GM21515 (cell line): ENCODE measurements around the gene COL28A1.
"Not testable (repeated sequence)": the region's sequence is repeated elsewhere in the genome, so short reads cannot be mapped to it uniquely, and the experiment has no call there.

Source experiments
- ATAC-seq: cut with Tn5 transposase; IDR thresholded peaks from one replicate; pipeline ENCODE4 v1.9.1; 2021; ENCODE audit not compliant: unreplicated experiment

COL28A1 gene

GRCh38 chr7:7476381-7476780 is 59.3 kb downstream of the COL28A1 start:
- no peak for ATAC-seq

- ATAC-seq, result no peak
These were observed 60.1 kb downstream of the COL28A1 start for GRCh38 chr7:7475601-7476000.

GRCh38 chr7:7474436-7474835 is 61.2 kb downstream of the COL28A1 start:
- ATAC-seq, result no peak

GRCh38 chr7:7464991-7465765 is 70.5 kb downstream of the COL28A1 start:
- ATAC-seq, result not testable (repeated sequence)

DNA sequence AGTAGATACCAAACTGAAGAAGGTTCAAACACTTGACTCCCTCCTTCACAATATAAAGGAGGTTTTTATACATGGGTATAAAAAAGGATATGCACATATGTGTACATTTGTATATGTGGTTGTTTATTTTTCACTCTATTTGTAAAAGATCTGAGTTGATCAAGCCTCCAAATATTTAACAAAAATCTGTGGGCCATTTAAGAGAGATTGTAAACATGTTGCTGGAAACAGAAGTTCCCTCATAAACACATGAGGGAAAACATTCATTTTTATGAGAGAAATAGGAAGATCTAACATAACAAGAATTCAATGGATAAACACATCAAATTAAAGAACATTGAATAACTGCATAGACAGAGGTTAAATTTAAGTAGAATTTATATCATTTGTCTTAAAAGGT is 81.7 kb downstream of the COL28A1 start:
- ATAC-seq, result no peak

GRCh38 chr7:7452652-7453051 is 83.0 kb downstream of the COL28A1 start:
- ATAC-seq, result no peak

GRCh38 chr7:7452119-7452518 is 83.6 kb downstream of the COL28A1 start:
- ATAC-seq, result no peak

DNA sequence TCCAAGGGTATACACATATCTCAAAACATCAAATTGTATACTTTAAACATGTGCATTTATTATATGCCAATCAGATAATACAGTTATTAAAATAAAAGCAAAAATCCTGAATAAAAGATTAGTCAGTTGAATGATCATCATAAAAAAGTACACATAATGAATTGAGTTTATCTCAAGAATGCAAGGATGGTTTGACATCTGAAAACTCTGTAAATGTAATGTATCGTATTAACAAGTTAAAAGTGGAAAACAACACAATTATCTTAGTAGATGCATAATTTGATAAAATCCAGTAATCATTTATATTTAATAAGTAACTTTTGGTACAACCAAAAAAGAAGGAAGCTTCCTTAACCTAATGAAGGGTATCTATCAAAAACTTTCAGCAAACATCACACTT is 86.6 kb downstream of the COL28A1 start:
- ATAC-seq, result no peak

- no peak for ATAC-seq
These were observed 89.1 kb downstream of the COL28A1 start for GRCh38 chr7:7446616-7447015.

DNA sequence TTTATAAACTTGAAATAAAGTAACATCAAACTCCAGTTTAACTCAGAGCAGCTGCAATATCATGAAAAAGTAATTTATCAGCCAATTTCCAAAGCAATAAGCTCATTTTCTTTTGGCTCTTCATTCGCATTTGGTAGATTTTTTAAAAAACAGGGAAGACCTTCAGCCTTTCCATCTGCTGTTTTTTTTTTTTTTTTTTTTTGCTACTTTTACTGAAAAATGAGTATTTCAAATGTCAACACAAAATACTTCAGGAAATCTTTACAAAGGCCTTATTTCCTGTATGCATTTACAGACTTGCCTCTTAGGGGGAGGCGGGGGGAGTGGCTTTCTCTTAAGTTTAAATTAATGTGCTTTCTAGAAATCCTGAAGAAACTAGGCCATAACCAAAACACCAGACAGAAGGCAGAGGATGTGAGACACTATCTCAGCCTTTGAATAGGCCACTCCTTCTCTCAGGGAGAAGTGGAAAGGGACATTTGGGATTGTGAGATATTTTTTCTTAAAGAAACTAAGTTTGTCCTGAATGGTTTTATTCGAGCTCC is 91.8 kb downstream of the COL28A1 start:
- ATAC-seq, result no peak

- no peak for ATAC-seq
These were observed 96.1 kb downstream of the COL28A1 start for GRCh38 chr7:7439564-7439963.

DNA sequence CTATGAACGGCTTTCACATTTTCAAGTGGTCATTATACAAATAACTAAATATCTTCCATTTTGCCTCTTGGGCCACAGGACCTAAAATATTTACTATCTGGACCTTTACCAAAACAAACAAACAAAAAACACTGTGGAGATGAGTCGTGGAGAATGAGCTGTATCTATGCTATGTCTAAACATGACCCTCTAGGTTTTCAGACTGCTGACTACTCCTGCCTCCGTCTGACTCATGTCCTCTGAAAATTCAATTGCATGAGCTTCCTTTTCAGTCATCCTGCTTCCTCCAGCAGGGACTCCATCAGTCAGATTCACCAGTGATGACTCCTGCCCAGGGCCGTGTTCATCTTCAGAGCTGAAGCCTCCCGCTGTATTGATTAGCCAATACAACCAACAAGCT is 96.8 kb downstream of the COL28A1 start:
- ATAC-seq, result no peak

DNA sequence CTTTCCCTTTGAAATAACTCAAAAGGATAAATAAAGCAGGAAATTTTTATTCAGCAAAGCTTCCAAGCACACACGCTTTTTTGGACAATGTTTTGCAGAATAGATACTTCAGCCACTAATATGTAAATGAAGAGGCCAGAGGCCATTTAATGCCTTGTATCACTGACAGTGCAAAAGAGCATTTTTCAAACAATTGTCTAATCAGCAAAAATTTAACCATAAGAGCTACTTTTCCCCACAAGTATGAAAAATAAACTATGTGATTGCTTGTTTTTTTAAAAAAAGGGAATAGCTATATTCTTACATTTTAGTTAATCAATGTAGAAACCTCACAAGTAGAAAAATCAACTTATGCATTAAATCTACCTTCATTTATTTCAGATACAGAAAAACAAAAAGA is 99.7 kb downstream of the COL28A1 start:
- no peak for ATAC-seq

DNA sequence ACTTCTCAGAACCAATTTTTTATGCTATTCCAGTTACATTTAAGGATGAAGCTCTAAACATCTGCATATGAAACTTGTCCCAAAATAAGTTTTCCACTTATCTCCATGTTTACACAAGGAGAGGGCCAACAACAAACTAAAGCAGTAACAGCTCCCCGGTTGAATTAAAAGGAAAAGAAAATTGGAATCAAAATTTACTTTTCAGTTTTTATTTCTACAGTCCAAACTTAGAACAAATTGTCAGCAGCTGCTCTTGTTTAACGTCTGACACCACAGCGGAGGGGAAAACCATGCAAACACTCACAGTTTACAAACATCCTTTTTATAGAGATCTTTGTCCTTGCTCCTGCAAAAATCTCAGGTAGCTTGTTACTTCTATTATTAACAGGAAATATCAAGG is 101.3 kb downstream of the COL28A1 start:
- no peak for ATAC-seq

GRCh38 chr7:7433811-7434210 is 101.9 kb downstream of the COL28A1 start:
- ATAC-seq, result no peak

DNA sequence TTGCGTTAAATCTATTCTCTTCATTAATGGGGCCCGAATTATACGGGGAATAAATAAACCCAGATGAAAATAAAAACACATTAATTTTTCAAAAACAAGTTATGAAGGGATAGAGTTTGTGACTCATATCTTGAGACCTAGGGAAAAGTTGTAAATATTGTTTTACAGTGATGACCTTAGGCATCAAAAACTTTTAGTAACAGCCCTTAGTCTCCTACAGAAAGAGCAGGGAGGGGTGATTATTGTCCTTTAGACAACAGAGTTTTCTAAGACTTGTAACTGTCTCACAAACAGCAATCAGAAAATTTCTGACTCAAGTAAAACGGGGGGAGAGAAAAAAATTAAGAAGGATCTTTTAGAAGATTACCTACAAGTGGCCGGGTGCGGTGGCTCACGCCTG is 102.7 kb downstream of the COL28A1 start:
- ATAC-seq, result no peak

DNA sequence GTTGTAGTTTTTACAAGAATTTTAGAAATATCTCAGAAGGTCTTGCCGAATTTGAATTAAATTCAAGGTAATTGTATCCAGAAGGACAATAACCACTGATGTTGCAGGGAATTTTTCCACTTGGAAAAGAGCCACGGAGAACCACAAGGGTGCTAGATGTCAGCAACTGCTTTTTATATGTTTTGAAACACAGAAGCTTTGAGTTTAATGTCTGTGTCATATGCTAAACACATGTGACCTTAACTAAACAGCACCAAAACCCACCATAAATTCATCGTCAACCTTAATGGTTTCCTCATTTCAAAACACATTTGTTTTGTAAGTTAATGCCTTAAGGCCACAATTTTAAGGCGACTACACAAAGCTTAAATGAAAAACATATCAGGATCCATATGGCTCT is 106.9 kb downstream of the COL28A1 start:
- ATAC-seq, result no peak

DNA sequence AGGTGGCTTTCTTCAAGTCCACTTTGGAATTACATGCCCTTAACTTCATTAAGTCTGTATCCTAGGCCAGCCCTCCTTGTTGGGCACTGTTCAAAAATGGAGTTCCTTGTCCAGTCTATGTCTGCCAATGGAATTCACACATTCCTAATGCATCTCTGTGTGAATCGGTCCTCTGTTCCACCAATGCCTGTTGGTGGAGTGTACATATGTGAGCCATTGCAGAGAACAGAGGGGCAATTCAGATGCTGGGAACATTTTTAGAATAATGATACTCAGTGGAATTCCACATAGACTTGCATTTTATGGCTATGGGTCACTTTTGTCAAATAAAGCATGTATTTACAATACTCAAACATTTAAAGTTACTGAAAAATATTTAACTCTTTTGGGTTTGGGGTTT is 108.3 kb downstream of the COL28A1 start:
- no peak for ATAC-seq

GRCh38 chr7:7426676-7427075 is 109.0 kb downstream of the COL28A1 start:
- ATAC-seq, result no peak

DNA sequence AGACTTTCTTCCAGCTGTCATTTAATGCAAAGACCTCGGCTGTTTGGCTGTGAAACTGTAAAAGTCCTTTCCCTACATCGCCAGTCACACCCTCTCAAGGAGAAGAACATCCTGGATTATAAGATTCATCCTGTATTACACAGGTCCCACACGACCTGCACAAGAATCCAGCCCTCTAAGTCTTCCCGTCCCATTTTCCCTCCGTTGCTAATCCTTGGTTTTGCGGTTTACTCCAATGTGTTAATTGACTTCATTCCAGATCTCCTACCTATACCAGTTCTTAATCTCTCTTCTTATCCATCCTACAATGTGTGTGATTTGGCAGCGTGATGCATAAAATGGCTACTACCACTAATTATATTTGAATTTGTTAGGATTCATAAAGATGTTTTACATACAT is 110.4 kb downstream of the COL28A1 start:
- ATAC-seq, result no peak

DNA sequence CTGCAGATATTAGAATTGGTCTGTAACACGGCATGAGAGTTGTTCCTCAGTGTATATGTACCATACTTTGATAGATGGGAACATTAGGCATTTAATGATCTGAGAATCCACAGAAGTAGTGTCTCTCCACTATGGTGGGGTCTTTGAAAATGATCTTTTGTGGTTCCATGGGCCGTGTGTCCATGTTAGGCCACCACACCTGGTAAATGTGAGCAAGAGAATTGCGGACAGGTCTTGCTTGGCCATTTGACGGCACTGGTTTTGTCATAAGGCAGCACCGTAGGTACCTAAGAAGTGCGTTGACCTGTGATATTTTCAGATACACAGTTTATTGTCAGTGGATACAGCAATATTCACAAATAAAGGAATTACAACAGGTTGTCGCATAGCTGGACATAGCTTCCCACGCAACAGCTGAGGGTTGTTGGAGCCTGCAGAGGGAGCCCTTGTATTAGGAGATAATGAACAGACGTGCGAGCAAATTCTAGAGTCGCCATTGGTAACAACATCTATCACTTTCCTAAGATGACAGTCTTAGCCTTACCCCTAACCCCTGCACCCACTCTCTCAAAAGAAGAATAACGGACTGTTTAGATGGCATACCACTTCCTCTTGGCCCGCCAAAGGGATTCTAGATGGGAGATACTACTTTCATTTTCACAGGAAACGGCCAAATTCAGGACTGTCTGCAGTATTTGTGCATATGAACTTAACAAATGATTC is 111.4 kb downstream of the COL28A1 start:
- peak; percentile 83 for ATAC-seq

DNA sequence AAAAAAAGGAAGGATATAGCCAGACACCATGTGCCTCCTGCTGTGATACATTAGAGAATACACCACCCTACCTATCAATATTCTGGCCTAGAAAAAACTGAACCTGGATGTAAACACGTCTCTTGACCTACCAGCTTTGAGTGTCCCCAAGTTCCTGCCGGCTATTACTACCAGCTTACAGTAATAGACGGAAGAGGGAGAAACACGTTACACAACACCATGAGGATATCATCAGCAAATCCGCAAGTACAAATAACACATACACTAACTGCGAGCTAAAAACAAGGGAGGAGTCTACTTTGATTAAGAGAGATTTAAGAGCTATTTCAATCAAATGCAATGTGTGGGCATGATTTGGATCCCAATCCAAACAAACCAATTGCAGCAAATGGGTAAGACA is 113.0 kb downstream of the COL28A1 start:
- ATAC-seq, result no peak
